Right lobe of liver (tissue), 4 donors: ENCODE measurements around the gene HLA-E.
A peak's percentile ranks its signal among the peaks of the same experiment; 100 is the strongest.
"Not testable (repeated sequence)": the region's sequence is repeated elsewhere in the genome, so short reads cannot be mapped to it uniquely, and the experiment has no call there.

Source experiments
- POLR2A ChIP-seq: fragments of 450-650 bp; IDR thresholded peaks from one replicate; pipeline ENCODE4 v1.6.1; 2017; ENCODE audit warnings: antibody characterized with exemption, mild to moderate bottlenecking
- TF ChIP-seq, protein P1 (sequence below), 4 donors: fragments of 200-600 bp in 3 of 4; fragments of 450-650 bp in 1 of 4; IDR thresholded peaks; one replicate each; pipeline versions ENCODE4 v1.5.1 to v1.8.0; 2016 to 2022; ENCODE audit warnings: antibody characterized with exemption in 4 of 4, mild to moderate bottlenecking in 2 of 4
- donor health status: DM: no; HTN: no; CAD: no.
- donor health status: DM: no; HTN: no; CAD: no.
- donor health status: DM: no; HTN: yes; CAD: no.

DNA sequence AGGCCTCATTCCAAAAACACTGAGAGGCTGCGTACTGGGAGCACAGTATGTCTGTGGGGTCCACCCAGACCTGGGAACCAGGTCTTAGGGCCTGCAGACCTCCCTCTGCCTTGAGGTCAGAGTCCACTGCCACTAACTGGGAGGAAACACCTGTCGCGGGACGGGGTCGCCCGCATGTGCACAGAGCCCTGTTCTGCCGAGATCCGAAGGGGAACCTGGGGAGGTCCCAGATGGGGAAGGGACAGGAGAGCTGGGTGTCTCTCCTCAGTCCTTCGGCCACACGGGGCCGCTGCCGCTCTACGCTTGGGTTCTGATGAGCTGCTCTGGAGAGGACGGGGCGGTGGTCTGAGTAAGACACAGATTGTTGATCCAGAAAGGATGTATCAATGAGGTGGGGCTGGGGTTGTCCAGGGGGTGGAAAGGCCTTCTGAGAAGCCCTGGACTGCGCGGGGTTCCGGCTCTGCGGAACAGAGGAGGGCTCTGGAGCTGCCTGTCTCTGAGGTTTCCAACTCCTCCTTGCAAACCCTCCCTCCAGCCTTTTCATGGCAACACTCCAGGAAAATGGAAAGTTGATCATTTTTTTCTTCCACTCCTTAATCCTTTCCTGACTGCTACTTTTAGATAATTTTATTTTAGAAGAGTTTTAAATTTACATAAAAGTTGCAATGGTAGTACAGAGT, 7.2 kb upstream of the HLA-E start:
- TF ChIP-seq, protein P1, sequence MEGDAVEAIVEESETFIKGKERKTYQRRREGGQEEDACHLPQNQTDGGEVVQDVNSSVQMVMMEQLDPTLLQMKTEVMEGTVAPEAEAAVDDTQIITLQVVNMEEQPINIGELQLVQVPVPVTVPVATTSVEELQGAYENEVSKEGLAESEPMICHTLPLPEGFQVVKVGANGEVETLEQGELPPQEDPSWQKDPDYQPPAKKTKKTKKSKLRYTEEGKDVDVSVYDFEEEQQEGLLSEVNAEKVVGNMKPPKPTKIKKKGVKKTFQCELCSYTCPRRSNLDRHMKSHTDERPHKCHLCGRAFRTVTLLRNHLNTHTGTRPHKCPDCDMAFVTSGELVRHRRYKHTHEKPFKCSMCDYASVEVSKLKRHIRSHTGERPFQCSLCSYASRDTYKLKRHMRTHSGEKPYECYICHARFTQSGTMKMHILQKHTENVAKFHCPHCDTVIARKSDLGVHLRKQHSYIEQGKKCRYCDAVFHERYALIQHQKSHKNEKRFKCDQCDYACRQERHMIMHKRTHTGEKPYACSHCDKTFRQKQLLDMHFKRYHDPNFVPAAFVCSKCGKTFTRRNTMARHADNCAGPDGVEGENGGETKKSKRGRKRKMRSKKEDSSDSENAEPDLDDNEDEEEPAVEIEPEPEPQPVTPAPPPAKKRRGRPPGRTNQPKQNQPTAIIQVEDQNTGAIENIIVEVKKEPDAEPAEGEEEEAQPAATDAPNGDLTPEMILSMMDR (IDR thresholded peaks at IDR 0.05), result peak; percentile 73 to 84 (median 75)
- not testable (repeated sequence) for TF ChIP-seq POLR2A
